HepG2 (cell line): ENCODE data around the gene ALDH2.
"Not testable (repeated sequence)": the region's sequence is repeated elsewhere in the genome, so short reads cannot be mapped to it uniquely, and the experiment has no call there.

Experiments
- ARNT ChIP-seq: fragments of 450-650 bp; IDR thresholded peaks from 2 replicates; pipeline ENCODE4 v1.6.1; 2017
- CTCF ChIP-seq: sonication (generic); formaldehyde crosslinking; IDR thresholded peaks from 2 replicates; pipeline ENCODE4 v1.5.0; 2020; ENCODE audit warnings: mild to moderate bottlenecking, missing genetic modification reagents, moderate library complexity
- FOXM1 ChIP-seq: sonication (generic); formaldehyde crosslinking; IDR thresholded peaks from 2 replicates; pipeline ENCODE4 v1.5.0; 2020; ENCODE audit warnings: missing genetic modification reagents
- NR2C2 ChIP-seq: sonication (generic); formaldehyde crosslinking; IDR thresholded peaks from 2 replicates; pipeline ENCODE4 v1.4.0; 2020; ENCODE audit warnings: missing genetic modification reagents, mild to moderate bottlenecking, moderate library complexity, borderline replicate concordance
- PHB2 ChIP-seq: fragments of 450-650 bp; IDR thresholded peaks from 2 replicates; pipeline ENCODE4 v1.6.1; 2018; ENCODE audit not compliant: partially characterized antibody
- TAF1 ChIP-seq: sonication (generic); formaldehyde crosslinking; IDR thresholded peaks from 2 replicates; pipeline ENCODE4 v1.4.0; 2020; ENCODE audit warnings: missing genetic modification reagents
- ZBTB7A ChIP-seq: sonication (generic); formaldehyde crosslinking; IDR thresholded peaks from 2 replicates; pipeline ENCODE4 v1.8.0; 2022; ENCODE audit warnings: mild to moderate bottlenecking, missing genetic modification reagents
- ZNF407 ChIP-seq: sonication (generic); formaldehyde crosslinking; IDR thresholded peaks from one replicate; pipeline ENCODE4 v1.5.1; 2020; ENCODE audit warnings: mild to moderate bottlenecking, missing genetic modification reagents; ENCODE audit errors: not compliant biosample characterization

GRCh38 chr12:111739524-111739923, 27.2 kb upstream of the ALDH2 start:
- not testable (repeated sequence) for TF ChIP-seq ARNT; CTCF (CRISPR knock-in tag); ZNF407 (CRISPR knock-in tag); ZBTB7A (CRISPR knock-in tag); NR2C2 (CRISPR knock-in tag); FOXM1 (CRISPR knock-in tag); TAF1 (CRISPR knock-in tag); PHB2
